SK-N-SH (cell line): ENCODE results near the gene TTC23L.

Experiments
- EP300 ChIP-seq, 2 experiments: IDR thresholded peaks; 2 replicates each; pipeline versions ENCODE4 v1.4.0 to v1.6.1; 2012; ENCODE audit warnings: borderline replicate concordance in 1 of 2, low read depth in 1 of 2, low read length in 1 of 2
- RFX5 ChIP-seq: IDR thresholded peaks from 2 replicates; pipeline ENCODE4 v1.6.1; 2012; ENCODE audit warnings: mild to moderate bottlenecking, improper control_type of control experiment, low read length
- SMC3 ChIP-seq: IDR thresholded peaks from 2 replicates; pipeline ENCODE4 v1.6.1; 2012; ENCODE audit warnings: low read depth, low read length, improper control_type of control experiment
- TF ChIP-seq, protein P1 (sequence below): fragments of 200-600 bp; sonication (generic); IDR thresholded peaks from 2 replicates; pipeline ENCODE4 v1.6.1; 2017; ENCODE audit warnings: antibody characterized with exemption, mild to moderate bottlenecking, moderate library complexity

DNA sequence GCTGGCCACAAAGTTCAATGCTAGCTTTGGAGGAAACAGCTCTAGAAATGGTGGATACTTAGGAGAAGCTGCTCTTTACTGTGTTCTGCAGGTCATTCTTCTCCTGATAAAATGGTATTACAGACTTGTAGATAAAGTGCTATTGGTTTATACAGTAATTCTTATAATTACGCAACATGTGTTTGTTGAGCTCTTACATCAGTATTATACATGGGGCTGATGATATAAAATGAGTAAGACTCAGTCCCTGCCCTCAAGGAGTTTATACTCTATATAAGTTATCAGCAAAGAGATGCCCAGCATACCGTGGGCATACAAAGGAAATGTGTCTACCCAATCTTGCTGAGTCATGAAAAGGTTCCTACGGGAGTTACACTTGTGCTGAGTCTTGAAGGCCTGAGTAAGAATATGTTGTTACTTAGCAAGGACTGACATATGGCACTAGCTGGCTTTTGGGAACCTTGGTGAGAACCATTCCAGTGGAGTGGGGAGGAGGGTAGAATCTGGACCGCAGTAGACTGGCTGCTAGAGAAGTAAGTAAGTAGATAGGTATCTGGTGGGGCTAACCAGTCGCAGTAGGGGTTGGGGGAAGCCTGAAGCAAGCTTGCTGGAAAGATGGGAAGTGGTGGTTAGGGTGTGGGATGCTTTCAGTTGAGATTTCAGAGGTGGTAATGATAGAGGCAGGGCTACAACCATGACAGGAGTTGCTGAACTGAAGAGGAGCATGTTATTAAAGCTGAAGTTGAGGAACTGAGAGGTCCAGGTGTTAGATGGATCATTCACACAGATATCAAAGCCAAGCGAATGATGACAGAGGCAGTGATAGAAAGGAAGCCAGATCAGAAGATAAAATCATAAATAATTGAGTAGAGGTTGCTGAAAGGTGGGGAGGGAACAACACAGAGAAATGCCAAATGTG is 11.1 kb upstream of the TTC23L start:
- no peak for TF ChIP-seq RFX5
- no peak for TF ChIP-seq SMC3
- no peak for TF ChIP-seq EP300 (IDR thresholded peaks at IDR 0.05; ENCODE audit: borderline replicate concordance in 1 of 2, low read depth in 1 of 2, low read length in 1 of 2)
- TF ChIP-seq, protein P1, sequence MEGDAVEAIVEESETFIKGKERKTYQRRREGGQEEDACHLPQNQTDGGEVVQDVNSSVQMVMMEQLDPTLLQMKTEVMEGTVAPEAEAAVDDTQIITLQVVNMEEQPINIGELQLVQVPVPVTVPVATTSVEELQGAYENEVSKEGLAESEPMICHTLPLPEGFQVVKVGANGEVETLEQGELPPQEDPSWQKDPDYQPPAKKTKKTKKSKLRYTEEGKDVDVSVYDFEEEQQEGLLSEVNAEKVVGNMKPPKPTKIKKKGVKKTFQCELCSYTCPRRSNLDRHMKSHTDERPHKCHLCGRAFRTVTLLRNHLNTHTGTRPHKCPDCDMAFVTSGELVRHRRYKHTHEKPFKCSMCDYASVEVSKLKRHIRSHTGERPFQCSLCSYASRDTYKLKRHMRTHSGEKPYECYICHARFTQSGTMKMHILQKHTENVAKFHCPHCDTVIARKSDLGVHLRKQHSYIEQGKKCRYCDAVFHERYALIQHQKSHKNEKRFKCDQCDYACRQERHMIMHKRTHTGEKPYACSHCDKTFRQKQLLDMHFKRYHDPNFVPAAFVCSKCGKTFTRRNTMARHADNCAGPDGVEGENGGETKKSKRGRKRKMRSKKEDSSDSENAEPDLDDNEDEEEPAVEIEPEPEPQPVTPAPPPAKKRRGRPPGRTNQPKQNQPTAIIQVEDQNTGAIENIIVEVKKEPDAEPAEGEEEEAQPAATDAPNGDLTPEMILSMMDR: no peak
